Smooth muscle cell (in vitro differentiated cells): ENCODE results near the gene PLD5. TPM values are rescaled to one million over a fixed set of nuclear protein-coding genes. Genes with fewer than 3 reads are reported as not detected.

ENCODE experiments used
- DNase-seq: peaks from one replicate; lab custom pipeline; 2025; ENCODE audit not compliant: unreplicated experiment; lab: John Stamatoyannopoulos, UW
- H2AFZ ChIP-seq: fragments of 200-600 bp; sonication (generic); 2 replicates; pipeline ENCODE4 v1.6.0; 2016; ENCODE audit warnings: antibody characterized with exemption, low read depth, mild to moderate bottlenecking
- H3F3A ChIP-seq: fragments of 200-600 bp; sonication (generic); 2 replicates; pipeline ENCODE4 v1.6.0; 2017; ENCODE audit warnings: antibody characterized with exemption, low read depth
- H3K27ac ChIP-seq: fragments of 200-600 bp; sonication (generic); 2 replicates; pipeline ENCODE4 v1.5.1; 2016; ENCODE audit warnings: low read depth, mild to moderate bottlenecking
- H3K27me3 ChIP-seq: fragments of 200-600 bp; sonication (generic); 2 replicates; pipeline ENCODE4 v1.6.1; 2016; ENCODE audit warnings: low read depth, mild to moderate bottlenecking
- H3K36me3 ChIP-seq: fragments of 200-600 bp; sonication (generic); 2 replicates; pipeline ENCODE4 v1.5.1; 2016; ENCODE audit warnings: low read depth
- H3K4me1 ChIP-seq: fragments of 200-600 bp; sonication (generic); 2 replicates; pipeline ENCODE4 v1.5.1; 2016; ENCODE audit warnings: low read depth
- H3K4me2 ChIP-seq: fragments of 200-600 bp; sonication (generic); 2 replicates; pipeline ENCODE4 v1.6.0; 2016; ENCODE audit warnings: mild to moderate bottlenecking
- H3K4me3 ChIP-seq: fragments of 200-600 bp; sonication (generic); 2 replicates; pipeline ENCODE4 v1.5.1; 2016; ENCODE audit warnings: mild to moderate bottlenecking
- H3K79me2 ChIP-seq: fragments of 200-600 bp; sonication (generic); 2 replicates; pipeline ENCODE4 v1.6.0; 2016; ENCODE audit warnings: low read depth, mild to moderate bottlenecking
- H3K9ac ChIP-seq: fragments of 200-600 bp; sonication (generic); 2 replicates; pipeline ENCODE4 v1.6.0; 2016; ENCODE audit warnings: low read depth
- H3K9me3 ChIP-seq: fragments of 200-600 bp; sonication (generic); replicated peaks from 2 replicates; pipeline ENCODE4 v1.5.1; 2016; ENCODE audit warnings: low read depth
- H4K20me1 ChIP-seq: fragments of 200-600 bp; sonication (generic); 2 replicates; pipeline ENCODE4 v1.6.0; 2016; ENCODE audit warnings: low read depth
- WGBS: methylation state at CpG from one replicate; pipeline ENCODE4 v1.1.7; 2016; ENCODE audit warnings: low lambda C conversion rate; 5-methylcytosine and 5-hydroxymethylcytosine counted together
- polyA plus RNA-seq: library from polyadenylated mRNA; unstranded; fragments of >200 nt; fragmentation: Nextera tagmentation; extraction: Ambion mirVana; gene quantifications from 2 replicates; pipeline ENCODE4 v1.2.1, GENCODE V29; 2016
- total RNA-seq: library from RNA; depleted of rRNA; stranded (reverse); fragments of >200 nt; gene quantifications from 2 replicates; pipeline ENCODE4 v1.2.3, GENCODE V29; 2014
- TF ChIP-seq, protein P1 (sequence below): fragments of 200-600 bp; sonication (generic); IDR thresholded peaks from 2 replicates; pipeline ENCODE4 v1.5.1; 2017; ENCODE audit warnings: borderline replicate concordance, mild to moderate bottlenecking, antibody characterized with exemption; ENCODE audit not compliant: insufficient read depth, poor library complexity, severe bottlenecking

PLD5 gene
- total and polyA plus RNA-seq, 2 experiments from 2014 or later: 0.25 to 0.27 TPM

DNA sequence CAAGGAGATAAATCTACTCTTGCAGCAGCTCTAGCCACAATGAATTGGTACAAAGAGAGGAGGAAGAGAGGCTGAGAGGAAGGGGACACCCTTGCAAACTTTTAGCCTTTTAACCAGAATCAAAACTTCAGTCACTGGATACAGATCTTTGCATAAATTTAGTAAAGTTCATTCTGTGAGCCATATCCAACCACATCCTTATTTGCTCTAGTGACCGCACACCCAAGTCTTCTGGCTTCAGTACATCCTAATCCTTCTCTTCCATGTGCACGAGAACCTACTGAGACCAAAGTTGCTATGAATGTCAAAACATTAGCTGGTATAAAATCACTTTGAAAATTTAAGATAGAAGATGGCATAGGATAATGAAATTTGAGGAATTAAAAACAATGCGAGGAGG is 21.9 kb upstream of the PLD5 start:
- no peak for DNase-seq
- WGBS: 95% methylated on average over 3 of the region's 3 CpGs
- H3K4me3 ChIP-seq: no peak overlapping the region
- H3K4me1 ChIP-seq: no peaks in the 10 kb centered on the region
- TF ChIP-seq, protein P1, sequence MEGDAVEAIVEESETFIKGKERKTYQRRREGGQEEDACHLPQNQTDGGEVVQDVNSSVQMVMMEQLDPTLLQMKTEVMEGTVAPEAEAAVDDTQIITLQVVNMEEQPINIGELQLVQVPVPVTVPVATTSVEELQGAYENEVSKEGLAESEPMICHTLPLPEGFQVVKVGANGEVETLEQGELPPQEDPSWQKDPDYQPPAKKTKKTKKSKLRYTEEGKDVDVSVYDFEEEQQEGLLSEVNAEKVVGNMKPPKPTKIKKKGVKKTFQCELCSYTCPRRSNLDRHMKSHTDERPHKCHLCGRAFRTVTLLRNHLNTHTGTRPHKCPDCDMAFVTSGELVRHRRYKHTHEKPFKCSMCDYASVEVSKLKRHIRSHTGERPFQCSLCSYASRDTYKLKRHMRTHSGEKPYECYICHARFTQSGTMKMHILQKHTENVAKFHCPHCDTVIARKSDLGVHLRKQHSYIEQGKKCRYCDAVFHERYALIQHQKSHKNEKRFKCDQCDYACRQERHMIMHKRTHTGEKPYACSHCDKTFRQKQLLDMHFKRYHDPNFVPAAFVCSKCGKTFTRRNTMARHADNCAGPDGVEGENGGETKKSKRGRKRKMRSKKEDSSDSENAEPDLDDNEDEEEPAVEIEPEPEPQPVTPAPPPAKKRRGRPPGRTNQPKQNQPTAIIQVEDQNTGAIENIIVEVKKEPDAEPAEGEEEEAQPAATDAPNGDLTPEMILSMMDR: no peak
- H3K9ac ChIP-seq: no peak overlapping the region
- H3F3A ChIP-seq: no peaks in the 10 kb centered on the region
- H3K27ac ChIP-seq: no peak overlapping the region
- no peaks in the 10 kb centered on the region for H3K9me3 ChIP-seq
- no peaks in the 10 kb centered on the region for H3K36me3 ChIP-seq
- no peaks in the 10 kb centered on the region for H3K79me2 ChIP-seq
- H2AFZ ChIP-seq: no peak overlapping the region
- no peak overlapping the region for H3K4me2 ChIP-seq
- H4K20me1 ChIP-seq: no peaks in the 10 kb centered on the region
- H3K27me3 ChIP-seq: no peaks in the 10 kb centered on the region

DNA sequence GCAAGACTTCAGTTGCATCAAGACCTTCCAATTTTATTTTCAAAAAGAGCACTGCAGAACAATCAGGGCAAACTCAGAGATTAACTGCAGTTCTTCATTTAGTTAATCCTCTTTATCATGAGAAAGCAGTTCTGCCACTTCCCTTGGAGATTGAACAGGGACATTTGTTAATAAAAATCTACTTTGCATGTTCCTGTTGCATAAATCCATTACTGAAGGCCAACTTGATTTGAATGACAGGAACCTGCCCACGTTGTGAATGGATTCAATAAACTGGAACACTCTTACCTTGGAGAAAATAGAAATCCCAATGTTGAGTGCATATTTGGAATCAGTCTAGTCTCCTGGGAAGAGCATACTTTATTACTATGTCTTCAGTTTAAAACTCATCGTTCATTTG is 19.6 kb upstream of the PLD5 start:
- no peak for DNase-seq
- Histone ChIP-seq H3K9ac (no peak overlapping the region), H3K9me3 (no peaks in the 10 kb centered on the region), H3K4me3 (no peak overlapping the region), H3K27me3 (no peaks in the 10 kb centered on the region), H4K20me1 (no peaks in the 10 kb centered on the region), H3F3A (no peaks in the 10 kb centered on the region), H3K36me3 (no peaks in the 10 kb centered on the region), H3K4me2 (no peak overlapping the region), H2AFZ (no peak overlapping the region), H3K27ac (no peak overlapping the region), H3K79me2 (no peaks in the 10 kb centered on the region), H3K4me1 (no peaks in the 10 kb centered on the region)
- whole genome bisulfite sequencing: 67% methylated on average over 2 of the region's 2 CpGs
- TF ChIP-seq, protein P1: no peak

GRCh38 chr1:242542271-242542670 is 17.8 kb upstream of the PLD5 start:
- no peaks in the 10 kb centered on the region for H3F3A ChIP-seq
- H3K27me3 ChIP-seq: no peaks in the 10 kb centered on the region
- no peak overlapping the region for H3K9ac ChIP-seq
- 93% methylated on average over 2 of the region's 2 CpGs for WGBS
- TF ChIP-seq, protein P1: no peak
- H4K20me1 ChIP-seq: no peaks in the 10 kb centered on the region
- no peak for DNase-seq
- no peak overlapping the region for H3K27ac ChIP-seq
- H3K4me1 ChIP-seq: no peaks in the 10 kb centered on the region
- no peak overlapping the region for H2AFZ ChIP-seq
- H3K36me3 ChIP-seq: no peaks in the 10 kb centered on the region
- no peaks in the 10 kb centered on the region for H3K9me3 ChIP-seq
- H3K4me2 ChIP-seq: no peak overlapping the region
- no peaks in the 10 kb centered on the region for H3K79me2 ChIP-seq
- no peak overlapping the region for H3K4me3 ChIP-seq

- H3K4me2 ChIP-seq: no peak overlapping the region
- H3K79me2 ChIP-seq: no peaks in the 10 kb centered on the region
- no peaks in the 10 kb centered on the region for H3K9me3 ChIP-seq
- H3K27me3 ChIP-seq: no peaks in the 10 kb centered on the region
- TF ChIP-seq, protein P1: no peak
- H2AFZ ChIP-seq: no peak overlapping the region
- DNase-seq: no peak
- H3K4me1 ChIP-seq: no peaks in the 10 kb centered on the region
- H3K9ac ChIP-seq: no peak overlapping the region
- H3K4me3 ChIP-seq: no peak overlapping the region
- no peaks in the 10 kb centered on the region for H4K20me1 ChIP-seq
- H3F3A ChIP-seq: no peaks in the 10 kb centered on the region
- no peaks in the 10 kb centered on the region for H3K36me3 ChIP-seq
- 84% methylated on average over 1 of the region's 1 CpG for WGBS
- H3K27ac ChIP-seq: no peak overlapping the region
Observed at GRCh38 chr1:242535986-242536385, 11.5 kb upstream of the PLD5 start.
